Prostate gland (tissue), 2 donors: Measurements from ENCODE around the gene PFKP.
A peak's percentile ranks its signal among the peaks of the same experiment; 100 is the strongest.

Source experiments
- CTCF ChIP-seq, 4 experiments: fragments of 200-600 bp in 2 of 4; fragments of 450-650 bp in 2 of 4; sonication (generic) in 2 of 4; IDR thresholded peaks; 1 replicate in 3 of 4; 2 replicates in 1 of 4; pipeline ENCODE4 v1.5.1; 2016 to 2019; ENCODE audit warnings: antibody characterized with exemption in 4 of 4, mild to moderate bottlenecking in 2 of 4, moderate library complexity in 2 of 4
- POLR2AphosphoS5 ChIP-seq: sonication (generic); formaldehyde crosslinking; IDR thresholded peaks from one replicate; pipeline ENCODE4 v1.6.1; 2017; ENCODE audit warnings: antibody characterized with exemption

- TF ChIP-seq CTCF (IDR thresholded peaks at IDR 0.05), result peak in 1 of 4 experiments; percentile 24
- TF ChIP-seq POLR2AphosphoS5, result no peak
Observed at GRCh38 chr10:3066317-3067117, 831 bp upstream of the PFKP start.
